GM21786 (cell line): ENCODE data around the gene ANTXR1.
A peak's percentile ranks its signal among the peaks of the same experiment; 100 is the strongest.

Experiments
- ATAC-seq: cut with Tn5 transposase; IDR thresholded peaks from one replicate; pipeline ENCODE4 v1.9.1; 2021; ENCODE audit not compliant: unreplicated experiment

ANTXR1 gene

GRCh38 chr2:69177063-69177771, 164.2 kb downstream of the ANTXR1 start:
- ATAC-seq, result no peak

DNA sequence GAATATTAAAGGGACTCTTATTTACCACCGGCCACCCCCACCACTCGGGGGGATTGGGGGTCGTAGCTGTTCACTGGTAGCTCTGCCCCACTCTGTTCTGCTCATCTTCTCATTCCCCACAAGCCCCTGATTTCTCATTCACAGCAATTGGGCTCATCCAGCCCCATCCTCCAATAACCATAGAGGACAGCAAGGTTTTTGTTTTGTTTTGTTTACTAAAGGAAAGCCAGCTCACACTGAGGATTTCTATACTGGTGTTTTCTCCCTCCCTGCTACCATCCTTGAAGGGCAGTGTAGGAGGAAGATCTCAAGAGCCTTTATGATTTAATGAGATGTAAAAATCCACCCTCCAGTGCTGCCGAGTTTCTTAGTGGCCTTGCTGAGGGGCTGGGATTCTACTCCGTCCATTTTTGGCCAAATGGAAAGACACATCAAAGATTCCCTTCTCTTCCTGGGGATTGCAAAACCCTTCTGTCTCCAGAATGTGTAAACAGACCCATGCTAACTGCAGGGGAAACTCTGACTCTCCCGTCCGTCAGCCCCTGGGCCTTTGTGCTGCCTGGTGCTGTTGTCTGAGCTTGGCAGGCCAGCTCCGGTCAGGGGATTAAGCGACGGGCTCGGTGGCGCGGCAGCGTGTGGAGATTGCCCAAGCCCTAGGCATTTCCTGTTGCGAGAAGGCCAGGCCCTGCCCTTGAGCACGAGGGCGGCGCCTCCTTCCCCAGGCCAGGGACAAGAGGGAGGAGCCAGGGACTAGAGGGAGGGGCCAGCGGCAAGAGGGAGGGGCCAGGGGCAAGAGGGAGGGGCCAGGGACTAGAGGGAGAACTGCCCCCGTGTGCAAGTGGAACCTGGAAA, 165.0 kb downstream of the ANTXR1 start:
- peak; percentile 48 for ATAC-seq

- no peak for ATAC-seq
Measured at GRCh38 chr2:69178756-69179155, 165.8 kb downstream of the ANTXR1 start.

- ATAC-seq, result no peak
Measured at GRCh38 chr2:69180227-69180626, 167.2 kb downstream of the ANTXR1 start.

GRCh38 chr2:69180974-69181373, 168.0 kb downstream of the ANTXR1 start:
- ATAC-seq, result no peak

- ATAC-seq, result no peak
Measured at GRCh38 chr2:69181806-69182427, 168.9 kb downstream of the ANTXR1 start.

DNA sequence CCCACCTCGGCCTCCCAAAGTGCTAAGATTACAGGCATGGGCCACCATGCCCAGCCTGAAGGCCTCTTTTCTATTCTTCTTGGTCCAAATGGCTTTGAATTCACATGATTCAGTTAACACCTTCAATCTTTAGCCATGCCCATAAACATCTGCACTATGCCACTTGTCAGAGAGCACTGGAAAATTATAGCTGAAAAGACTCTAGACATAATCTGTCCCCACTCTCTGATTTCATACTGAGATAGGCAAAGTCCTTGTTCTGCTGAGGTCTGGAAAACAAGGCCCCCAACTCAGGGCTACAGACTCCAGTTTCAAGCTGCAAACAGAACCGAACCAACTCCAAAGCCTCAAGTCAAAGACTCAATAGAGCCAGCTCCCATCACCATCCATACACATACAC, 170.7 kb downstream of the ANTXR1 start:
- ATAC-seq, result no peak

DNA sequence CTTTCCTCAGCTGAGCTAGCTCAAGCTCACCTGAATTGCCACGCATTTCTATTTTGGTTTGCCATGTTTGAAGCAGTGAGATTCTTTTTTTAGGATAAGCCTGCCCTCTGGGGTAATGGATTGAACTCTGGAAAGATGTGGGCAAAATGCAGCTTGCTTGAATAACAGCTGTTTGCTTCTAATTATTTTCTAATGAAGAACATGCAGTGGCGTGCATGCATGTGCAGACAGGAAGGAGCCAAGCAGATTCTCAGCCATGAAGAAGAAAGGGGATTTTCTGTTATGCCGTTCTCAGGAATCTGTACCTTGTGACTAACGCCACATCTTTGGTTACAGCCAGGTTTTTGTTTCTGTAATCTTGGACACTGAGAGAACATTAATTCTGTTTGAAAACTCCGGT, 171.2 kb downstream of the ANTXR1 start:
- ATAC-seq, result no peak

DNA sequence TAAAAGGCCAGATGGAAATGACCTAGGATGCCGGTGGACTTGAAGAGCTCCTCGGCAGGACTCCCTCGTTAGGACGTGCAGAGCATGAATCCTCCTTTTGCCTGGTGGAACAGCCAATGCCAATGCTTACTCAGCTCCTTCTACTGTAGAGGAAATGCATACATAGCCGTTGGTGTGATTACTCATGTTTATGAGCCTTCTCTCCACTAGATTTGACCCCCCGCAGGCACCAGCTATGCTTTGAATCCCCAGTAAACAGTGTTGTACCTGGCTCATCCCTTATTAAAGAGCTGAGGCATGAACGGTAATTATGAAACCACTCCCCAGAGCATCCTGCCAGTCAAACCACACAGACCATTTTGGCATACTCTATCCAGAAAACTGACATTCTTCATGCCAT, 172.8 kb downstream of the ANTXR1 start:
- no peak for ATAC-seq

DNA sequence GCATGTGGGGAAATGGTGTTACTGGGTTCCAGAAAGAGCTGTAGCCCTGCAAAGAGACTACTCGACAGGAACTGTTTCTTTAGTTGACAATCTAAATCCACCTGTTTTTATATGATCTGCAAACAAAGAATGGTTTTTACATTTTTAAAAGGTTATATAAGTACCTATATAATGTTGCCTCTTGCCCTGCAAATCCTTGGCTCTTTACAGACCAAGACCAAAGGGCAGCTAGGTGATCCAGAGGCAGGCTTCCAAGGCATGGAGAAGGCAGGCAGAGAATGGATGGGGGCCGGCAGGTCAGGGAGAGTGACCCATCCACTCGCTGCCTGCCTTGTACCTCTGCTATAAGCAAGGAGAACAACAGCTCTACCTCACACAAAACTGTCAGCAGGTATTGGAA, 173.6 kb downstream of the ANTXR1 start:
- ATAC-seq, result no peak

DNA sequence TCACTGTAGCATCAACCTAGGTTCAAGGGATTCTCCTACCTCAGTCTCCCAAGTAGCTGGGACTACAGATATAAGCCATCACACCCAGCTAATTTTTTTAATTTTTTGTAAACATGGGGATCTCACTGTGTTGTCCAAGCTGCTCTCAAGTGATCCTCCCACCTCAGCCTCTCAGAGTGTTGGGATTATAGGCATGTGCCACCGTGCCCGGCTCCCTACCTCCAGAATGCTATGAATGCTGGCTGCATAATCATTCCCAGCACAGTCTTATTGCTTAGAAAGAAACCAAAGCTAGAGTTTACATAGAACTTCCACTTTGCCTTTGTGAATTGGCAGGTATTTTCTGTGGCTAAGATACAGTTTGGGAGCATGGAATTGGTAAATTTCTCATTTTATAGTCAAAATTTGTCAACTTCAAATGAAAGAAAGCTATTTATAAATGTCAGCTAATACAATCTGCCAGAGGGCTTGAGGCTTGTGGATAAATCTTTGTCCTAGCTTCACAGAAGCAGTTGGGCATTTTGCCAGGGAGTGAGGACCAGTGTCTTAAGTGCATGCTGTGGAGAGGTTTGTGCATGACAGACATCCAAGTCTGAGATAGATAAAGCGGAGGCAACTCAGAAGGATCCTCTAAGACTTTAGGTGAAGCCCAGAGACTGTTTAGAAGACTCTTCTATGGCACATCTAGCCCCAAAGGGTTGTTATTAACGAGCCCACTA, 175.4 kb downstream of the ANTXR1 start:
- ATAC-seq, result no peak

DNA sequence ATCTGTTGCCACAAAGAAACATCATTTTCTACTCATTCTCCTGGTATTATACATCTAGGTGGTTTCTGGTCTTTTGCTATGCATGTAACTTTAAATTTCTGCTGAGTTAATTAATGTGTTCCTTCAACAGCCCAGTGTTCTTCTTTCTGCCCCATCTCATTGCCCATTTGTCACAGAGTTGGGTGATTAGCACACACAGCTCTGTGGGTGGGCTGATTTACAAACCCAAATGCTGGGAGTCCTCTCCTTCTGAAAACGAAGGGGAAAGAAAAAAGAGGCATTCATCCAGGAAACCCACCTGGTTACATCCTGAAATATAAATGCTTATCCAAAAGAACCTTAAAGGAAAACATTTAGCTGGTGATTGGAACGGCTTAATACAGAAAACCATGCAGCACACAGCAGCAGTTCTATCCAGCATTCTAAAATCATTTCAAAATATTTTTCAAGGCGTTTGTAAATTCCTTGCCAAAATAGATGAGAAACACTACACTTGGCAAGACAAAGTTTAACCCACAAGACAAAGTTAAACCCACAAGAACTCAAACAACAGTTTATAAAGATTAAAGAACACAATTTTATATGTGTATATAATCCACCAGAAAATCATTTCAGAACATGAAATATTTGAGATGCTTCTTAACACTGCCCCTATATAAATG, 177.9 kb downstream of the ANTXR1 start:
- no peak for ATAC-seq

GRCh38 chr2:69191634-69192033, 178.7 kb downstream of the ANTXR1 start:
- no peak for ATAC-seq

DNA sequence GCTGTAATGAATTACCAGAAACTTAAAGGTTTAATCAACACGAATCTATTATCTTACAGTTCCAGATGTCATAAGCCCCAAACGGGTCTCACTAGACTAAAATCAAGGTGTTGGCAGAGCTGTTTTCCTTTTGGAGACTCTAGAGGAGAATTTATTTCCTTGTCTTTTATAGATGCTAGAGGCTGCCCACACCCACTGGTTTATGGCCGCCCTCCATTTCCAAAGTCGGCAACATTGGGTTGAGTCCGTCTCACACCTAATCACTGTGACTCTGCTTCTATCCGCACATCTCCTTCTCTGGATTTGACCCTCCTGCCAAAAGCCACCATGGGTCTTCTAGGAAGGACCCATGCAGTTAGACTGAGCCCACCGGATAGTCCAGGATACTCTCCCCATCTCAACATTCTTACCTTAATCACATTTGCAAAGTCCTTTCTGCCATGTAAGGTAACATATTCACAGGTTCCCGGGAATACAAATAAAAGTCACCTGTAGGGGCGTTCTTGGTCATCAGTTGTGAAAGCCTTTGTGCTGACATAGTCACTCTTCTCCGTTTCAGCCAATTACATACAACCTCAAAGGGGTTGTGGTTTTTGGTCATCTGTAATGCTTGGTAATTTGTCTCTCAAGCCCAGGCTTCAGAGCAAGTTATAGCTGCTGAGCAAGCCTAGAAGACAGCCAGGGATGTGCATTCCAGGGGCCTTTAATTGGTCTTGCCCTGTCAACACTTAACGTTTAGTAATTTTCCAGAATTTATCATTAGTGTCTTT, 179.4 kb downstream of the ANTXR1 start:
- no peak for ATAC-seq

DNA sequence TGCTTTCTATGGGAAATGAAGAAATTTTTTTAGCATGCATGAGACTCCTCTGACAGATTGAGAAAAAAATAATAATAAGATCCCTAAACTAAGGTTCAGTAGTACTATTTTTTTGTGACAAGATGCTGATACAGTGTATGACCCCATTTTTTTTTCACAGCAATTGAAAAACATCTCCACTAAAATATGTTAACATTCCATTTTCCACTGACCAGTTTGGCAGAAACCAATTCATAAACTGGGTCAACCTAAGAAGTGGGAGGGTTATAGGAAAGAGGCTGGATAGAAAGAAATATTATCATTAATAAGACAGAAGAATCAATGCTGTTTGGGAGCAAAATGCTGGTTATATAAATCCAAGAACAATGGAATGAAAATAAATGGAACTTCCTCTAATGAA, 182.7 kb downstream of the ANTXR1 start:
- no peak for ATAC-seq

DNA sequence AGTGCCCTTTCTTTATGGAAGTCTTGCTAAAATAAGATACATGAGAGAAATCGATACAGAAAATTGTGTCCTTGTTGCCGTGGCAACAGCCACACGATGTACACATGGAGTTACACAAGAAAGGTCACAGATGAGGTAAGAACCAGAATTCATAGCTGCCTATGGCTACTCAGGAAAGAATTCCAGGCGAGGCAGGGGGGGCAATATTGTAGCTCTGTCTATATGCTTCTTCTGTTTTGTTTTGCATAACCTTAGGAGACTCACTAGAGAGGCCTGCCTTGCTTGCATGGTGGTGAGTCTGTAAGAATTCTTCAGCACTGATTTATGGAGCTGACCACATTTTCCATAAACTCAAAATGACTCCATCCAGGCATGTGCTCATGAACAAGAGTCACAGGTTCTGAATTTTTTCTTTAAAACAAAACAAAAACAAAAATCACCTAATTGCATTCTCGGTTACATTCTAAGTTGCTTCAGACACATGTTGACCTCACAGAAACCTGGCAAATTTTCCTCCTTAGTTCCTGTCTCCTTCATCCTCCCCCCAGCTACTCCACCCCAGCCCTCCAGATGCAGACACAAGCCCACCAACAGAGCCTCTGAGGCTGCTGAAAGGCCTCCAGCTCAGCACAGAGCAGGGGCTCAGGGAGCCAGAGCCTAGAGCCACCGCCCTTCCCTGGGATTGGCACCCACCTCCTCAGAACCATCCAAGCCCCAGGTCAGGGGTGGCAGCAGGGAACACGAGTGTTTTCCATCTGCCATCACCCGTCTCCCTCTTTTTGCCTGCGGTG, 183.5 kb downstream of the ANTXR1 start:
- ATAC-seq, result no peak

DNA sequence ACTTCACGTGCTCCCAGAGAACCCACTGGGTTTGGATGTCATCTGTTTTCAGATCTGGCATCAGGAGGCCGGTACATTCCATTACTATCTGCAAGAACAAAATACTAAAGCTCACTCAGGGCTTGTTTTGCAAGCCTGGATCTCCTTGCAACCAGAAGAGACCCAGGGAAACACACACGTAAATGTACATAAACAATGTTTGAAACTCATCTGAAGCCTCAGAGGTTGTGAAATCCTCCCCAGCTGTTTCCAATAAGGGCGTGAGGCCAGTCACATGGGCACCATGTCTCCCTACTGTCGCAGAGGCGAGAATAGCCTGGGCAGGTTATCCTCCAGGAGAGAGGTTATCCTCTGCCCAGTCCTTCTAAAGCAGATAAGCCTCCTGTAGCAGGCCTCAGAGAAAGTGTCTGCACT, 187.1 kb downstream of the ANTXR1 start:
- ATAC-seq, result no peak

GRCh38 chr2:69201259-69201658, 188.3 kb downstream of the ANTXR1 start:
- ATAC-seq, result no peak

DNA sequence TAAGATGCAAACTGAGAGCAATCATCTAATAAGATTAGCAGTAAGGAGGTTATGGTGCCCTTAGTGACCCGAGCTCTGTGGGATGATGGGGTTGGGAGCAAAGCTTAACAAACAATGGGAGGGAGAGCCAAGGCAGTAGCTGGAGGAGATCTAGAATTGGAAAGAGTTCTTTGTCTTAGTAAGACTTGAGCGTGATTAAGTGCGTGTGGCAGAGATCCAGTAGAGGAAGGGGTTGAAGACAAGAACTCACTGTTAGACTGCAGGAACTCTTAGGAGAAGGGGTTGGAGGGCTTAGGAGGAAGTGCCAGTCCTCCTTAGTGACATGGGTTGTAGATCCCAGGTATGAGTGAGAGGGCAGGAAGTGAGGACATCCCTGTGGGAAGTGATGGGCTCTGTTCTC, 189.3 kb downstream of the ANTXR1 start:
- no peak for ATAC-seq
